Measurements from ENCODE around the gene NTRK3.

DNA sequence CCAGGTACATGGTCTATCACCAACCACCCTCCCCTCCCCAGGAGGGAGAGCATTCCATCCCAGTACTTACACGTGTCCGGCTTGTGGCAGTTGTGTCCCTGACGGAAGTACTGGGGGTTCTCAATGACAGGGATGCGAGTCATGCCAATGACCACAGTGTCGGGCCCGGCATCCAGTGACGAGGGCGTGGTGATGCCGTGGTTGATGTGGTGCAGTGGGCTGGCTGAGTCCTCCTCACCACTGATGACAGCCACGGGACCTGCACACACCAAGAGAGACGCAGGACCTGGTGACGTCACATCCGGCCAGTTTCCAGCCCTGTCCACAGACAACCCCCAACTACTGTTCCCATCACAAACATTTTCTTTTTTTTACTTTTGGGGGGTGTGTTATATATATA is 223.8 kb downstream of the NTRK3 start:
- TF ChIP-seq, protein P1, sequence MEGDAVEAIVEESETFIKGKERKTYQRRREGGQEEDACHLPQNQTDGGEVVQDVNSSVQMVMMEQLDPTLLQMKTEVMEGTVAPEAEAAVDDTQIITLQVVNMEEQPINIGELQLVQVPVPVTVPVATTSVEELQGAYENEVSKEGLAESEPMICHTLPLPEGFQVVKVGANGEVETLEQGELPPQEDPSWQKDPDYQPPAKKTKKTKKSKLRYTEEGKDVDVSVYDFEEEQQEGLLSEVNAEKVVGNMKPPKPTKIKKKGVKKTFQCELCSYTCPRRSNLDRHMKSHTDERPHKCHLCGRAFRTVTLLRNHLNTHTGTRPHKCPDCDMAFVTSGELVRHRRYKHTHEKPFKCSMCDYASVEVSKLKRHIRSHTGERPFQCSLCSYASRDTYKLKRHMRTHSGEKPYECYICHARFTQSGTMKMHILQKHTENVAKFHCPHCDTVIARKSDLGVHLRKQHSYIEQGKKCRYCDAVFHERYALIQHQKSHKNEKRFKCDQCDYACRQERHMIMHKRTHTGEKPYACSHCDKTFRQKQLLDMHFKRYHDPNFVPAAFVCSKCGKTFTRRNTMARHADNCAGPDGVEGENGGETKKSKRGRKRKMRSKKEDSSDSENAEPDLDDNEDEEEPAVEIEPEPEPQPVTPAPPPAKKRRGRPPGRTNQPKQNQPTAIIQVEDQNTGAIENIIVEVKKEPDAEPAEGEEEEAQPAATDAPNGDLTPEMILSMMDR (IDR thresholded peaks at IDR 0.05), result no peak
- TF ChIP-seq POLR2A (IDR thresholded peaks at IDR 0.05), result no peak

Measured in testis (tissue), 2 donors.